ENCODE results near the gene PRKN. TPM values are rescaled to one million over a fixed set of nuclear protein-coding genes. Genes with fewer than 3 reads are reported as not detected.

PRKN gene
- total RNA-seq, 1 experiment from 2014 or later: 2.0 TPM

DNA sequence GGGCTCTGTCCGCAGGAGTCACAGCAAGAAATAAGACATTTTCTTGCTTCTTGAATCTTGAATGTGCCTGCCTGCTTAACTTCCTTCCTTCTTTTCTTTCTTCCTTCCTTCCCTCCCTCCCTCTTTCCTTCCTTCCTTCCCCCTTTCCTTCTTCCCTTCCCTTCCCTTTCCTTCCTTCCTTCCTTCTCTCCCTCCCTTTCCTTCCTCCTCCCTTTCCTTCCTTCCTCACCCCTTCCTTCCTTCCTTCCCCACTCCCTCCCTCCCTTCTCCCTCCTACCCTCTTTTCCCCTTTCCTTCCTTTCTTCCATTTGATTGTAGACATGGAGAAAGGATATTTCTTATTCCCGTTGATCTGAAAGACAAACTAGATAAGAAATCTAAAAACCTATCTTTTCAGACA is 1016.9 kb downstream of the PRKN start:
- Histone ChIP-seq H3K9me3 (ENCODE audit: control insufficient read depth, low read depth, low read length) (no peaks in the 10 kb centered on the region), H3K23me2 (ENCODE audit: insufficient read length, low read depth, low read length, poor library complexity, severe bottlenecking) (no peaks in the 10 kb centered on the region), H2BK5ac (ENCODE audit: insufficient read length, low read length) (no peak overlapping the region), H3K79me2 (ENCODE audit: insufficient read depth, low read length) (no peaks in the 10 kb centered on the region), H2BK120ac (ENCODE audit: low read depth, low read length, poor library complexity, severe bottlenecking) (no peak overlapping the region), H3K4me1 (ENCODE audit: insufficient read depth, low read length) (no peaks in the 10 kb centered on the region), H3K9ac (ENCODE audit: extremely low read depth, insufficient read length, low read length) (no peak overlapping the region), H2BK15ac (ENCODE audit: low read depth, low read length) (no peak overlapping the region), H3K18ac (ENCODE audit: insufficient read length, low read depth, low read length) (no peak overlapping the region), H4K91ac (ENCODE audit: insufficient read length, low read depth, low read length) (no peak overlapping the region), H3K14ac (ENCODE audit: insufficient read depth, low read length) (no peak overlapping the region), H3K79me1 (ENCODE audit: insufficient read depth, low read depth, low read length, poor library complexity, severe bottlenecking) (no peaks in the 10 kb centered on the region), H2BK20ac (ENCODE audit: low read depth, low read length, poor library complexity, severe bottlenecking) (no peak overlapping the region), H4K20me1 (ENCODE audit: control insufficient read depth, insufficient read depth, insufficient read length) (no peaks in the 10 kb centered on the region), H2AFZ (ENCODE audit: low read length) (no peak overlapping the region), H4K5ac (ENCODE audit: insufficient read length, low read depth, low read length) (no peak overlapping the region), H3K23ac (ENCODE audit: insufficient read length, low read depth, low read length) (no peak overlapping the region), H2AK5ac (ENCODE audit: insufficient read length, low read length) (no peak overlapping the region), H3K27ac (ENCODE audit: insufficient read length, low read depth, low read length) (no peak overlapping the region), H4K8ac (replicated peaks; ENCODE audit: insufficient read length, low read depth, low read length) (no peak overlapping the region), H3T11ph (ENCODE audit: low read length) (no peak overlapping the region), H2BK12ac (ENCODE audit: insufficient read length, low read depth, low read length) (no peak overlapping the region), H3K56ac (ENCODE audit: insufficient read length, low read depth, low read length) (no peak overlapping the region), H3K27me3 (ENCODE audit: insufficient read depth, low read length) (no peaks in the 10 kb centered on the region), H3K4ac (ENCODE audit: low read depth, low read length) (no peak overlapping the region), H3K4me2 (ENCODE audit: insufficient read depth, insufficient read length, low read length) (no peak overlapping the region)
- H3K36me3 Mint-ChIP-seq (ENCODE audit: insufficient read depth in 1 of 3, low read depth in 3 of 3): no peaks in the 10 kb centered on the region
- no peak overlapping the region for H3K4me3 Mint-ChIP-seq
- peaks cover 1% of the 10 kb centered on the region; the same call in 1 of the 2 replicates for H3K27me3 Mint-ChIP-seq (ENCODE audit: low read depth)
- no CpG with 5 or more reads among the region's 2 CpGs for WGBS (ENCODE audit: extremely low coverage, insufficient read length, low lambda C conversion rate)
- no peak for DNase-seq
- no peaks in the 10 kb centered on the region; a peak in 2 of 5 replicates for H3K9me3 Mint-ChIP-seq
- peaks cover 3 to 4% of the 10 kb centered on the region in 2 experiments; a peak in 3 of 4 replicates for H3K4me1 Mint-ChIP-seq
- no peak for TF ChIP-seq CTCF (conservative IDR thresholded peaks at IDR 0.05)
- H3K27ac Mint-ChIP-seq: no peak overlapping the region
